Placental epithelial cell (primary cell): ENCODE measurements around the gene ZNF878. TPM values are rescaled to one million over a fixed set of nuclear protein-coding genes. Genes with fewer than 3 reads are reported as not detected.

Experiments used
- small RNA-seq: library from RNA; depleted of rRNA; stranded (forward); fragments of <200 nt; gene quantifications from one replicate; pipeline ENCODE3, GENCODE V24; 2012
- total RNA-seq: library from RNA; depleted of rRNA; stranded (reverse); fragments of >200 nt; gene quantifications from 2 replicates; pipeline ENCODE4 v1.2.3, GENCODE V29; 2012

ZNF878 gene
- 0.98 and 1.2 TPM in 2 replicates for total RNA-seq

DNA sequence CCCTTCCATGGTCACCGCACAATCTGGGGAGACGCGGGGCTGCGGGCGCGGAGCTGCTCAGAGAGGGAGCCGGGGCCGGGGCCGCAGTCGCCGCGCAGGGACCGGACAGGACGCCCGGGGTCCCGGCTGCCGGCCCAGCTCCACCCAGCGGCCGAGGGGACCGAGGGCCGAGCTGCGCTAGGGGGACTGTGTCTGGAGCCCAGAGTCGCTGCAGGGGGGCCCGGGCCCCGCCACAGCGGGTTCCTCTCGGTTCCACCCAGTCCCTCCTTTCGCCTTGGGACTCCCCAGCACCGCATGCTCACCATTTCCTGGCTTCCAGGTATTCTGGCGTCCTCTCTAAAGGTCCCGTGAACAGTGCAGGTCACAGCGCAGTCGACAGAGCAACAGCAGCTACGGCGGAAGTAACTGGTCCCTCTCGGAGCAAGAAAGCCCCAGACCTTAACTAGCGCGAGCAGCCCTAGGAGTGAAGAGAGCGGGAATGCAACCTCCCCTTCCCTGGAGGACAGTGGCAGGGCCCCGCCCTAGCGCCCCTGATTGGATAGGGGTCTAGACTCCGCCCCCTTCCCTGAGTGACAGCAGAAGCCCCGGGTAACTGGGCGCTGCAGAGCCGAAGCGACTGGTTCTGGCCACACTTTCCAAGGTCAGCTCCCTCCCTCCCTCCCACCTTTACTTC lies at the start of gene ZNF878:
Gene ZNF878 (minus strand): TSS at position 465 of the 673 bp plus-strand sequence. CDS start 160 bp downstream, at position 305.

DNA sequence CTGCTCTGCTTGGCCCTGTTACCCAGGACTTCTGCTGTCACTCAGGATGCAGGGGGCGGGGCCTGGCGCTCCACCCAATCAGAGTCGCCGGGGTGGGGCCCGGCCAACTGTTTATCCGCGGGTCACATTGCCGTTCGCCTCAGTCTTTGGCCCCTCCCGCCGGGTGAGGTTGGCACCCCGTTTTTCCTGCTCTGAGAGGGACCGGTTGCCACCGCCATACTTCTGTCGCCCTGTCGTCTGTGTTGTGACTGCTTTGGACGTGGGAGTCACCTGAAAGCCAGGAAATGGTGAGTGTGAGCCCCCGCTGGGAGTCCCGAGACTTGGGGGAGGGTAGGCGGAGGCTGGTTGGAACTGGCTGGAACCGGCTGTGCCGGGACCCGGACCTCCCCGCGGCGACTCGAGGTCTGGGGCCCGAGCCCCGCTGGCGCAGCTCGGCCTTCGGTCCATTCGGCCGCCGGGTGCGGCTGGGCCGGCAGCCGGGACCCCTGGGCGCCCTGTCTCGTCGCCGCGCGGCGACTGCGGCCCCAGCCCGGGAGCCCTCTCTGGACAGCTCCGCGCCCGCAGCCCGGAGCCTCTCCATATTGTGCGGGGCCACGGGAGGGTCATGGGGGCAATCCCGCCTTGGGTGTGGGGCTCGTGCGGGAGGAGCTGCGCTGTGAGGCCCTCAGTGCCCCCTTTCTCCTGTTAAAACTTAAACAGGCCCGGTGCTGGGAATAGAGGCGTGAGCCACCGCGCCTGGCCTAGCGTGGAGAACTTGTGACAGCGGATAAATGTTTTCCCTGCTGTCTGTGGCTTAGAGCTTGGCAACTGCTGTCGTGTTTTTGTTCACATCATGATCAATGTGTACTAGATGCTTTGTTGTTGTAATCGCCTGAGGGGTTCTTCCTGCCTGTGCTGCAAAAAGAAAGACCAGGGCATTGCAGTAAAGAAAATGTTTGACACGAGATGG lies 12.1 kb upstream of the ZNF878 start, which contains the start of gene ZNF844:
Gene ZNF844 (plus strand): TSS at position 142 of the 949 bp plus-strand sequence. CDS start 143 bp downstream, at position 285.

DNA sequence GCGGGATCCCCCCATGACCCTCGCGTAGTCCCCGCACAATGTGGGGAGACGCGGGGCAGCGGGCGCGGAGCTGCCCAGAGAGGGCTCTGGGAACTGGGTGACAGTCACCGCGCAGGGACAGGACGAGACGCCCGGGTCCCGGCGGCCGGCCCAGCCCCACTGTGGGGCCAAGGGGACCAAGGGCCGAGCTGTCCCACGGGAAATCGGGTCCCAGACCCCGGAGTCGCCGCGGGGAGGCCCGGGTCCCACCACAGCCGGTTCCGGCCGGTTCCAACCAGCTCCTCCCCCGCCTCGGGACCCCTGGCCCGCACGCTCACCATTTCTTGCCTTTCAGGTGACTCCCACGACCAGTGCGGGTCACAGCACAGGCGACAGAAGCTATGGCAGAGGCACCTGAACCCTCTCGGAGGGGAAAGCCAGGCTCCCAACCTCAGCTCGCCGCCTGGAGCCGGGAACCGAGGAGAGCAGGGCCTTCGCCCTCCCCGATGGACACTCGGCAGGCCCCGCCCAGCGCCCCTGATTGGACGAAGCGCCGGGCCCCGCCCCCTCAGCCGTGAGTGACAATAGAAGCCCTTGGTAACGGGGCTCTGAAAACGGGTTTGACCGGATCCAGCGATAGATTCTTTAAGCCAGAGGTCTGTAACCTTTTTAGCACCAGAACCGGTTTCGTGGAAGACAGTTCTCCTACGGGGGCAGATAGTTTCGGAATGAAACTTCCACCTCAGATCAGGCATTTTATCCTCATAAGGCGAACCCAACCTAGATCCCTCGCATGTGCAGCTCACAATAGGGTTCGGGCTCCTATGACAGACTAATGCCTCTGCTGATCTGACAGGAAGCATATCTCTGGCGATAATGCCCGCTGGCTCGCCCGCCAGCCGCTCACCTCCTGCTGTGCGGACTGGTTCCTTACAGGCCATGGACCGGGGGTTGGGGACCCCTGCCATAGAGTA lies 17.3 kb downstream of the ZNF878 start, which contains the start of gene ZNF433:
Gene ZNF433 (minus strand): TSS at position 460 of the 953 bp plus-strand sequence. CDS start 140 bp downstream, at position 320.

Small RNA genes within 50 kb of the gene (small RNA-seq; reads per million reads assigned to genes)
- gene RF00019 (not detected), gene RNA5SP464 (not detected), gene RNA5SP465 (not detected), gene RNA5SP466 (not detected)

Other genes with a start within 250 kb of the ZNF878 start
- gene ZNF440, start 238.7 kb downstream of the ZNF878 start, total RNA-seq, result 10.7 and 18.1 TPM in 2 replicates
- gene ZNF439, start 204.2 kb downstream of the ZNF878 start, total RNA-seq, result 14.7 and 17.3 TPM in 2 replicates
- 27.9 and 38.4 TPM in 2 replicates for gene ZNF69, start 165.2 kb downstream of the ZNF878 start, total RNA-seq
- gene ZNF700, start 127.9 kb downstream of the ZNF878 start, total RNA-seq, result 7.6 and 8.2 TPM in 2 replicates
- gene ZNF763, start 87.9 kb downstream of the ZNF878 start, total RNA-seq, result 2.7 and 3.5 TPM in 2 replicates
- 7.4 and 15.7 TPM in 2 replicates for gene ZNF433, start 17.3 kb downstream of the ZNF878 start, total RNA-seq
- gene ZNF844, start 11.8 kb upstream of the ZNF878 start, total RNA-seq, result 5.9 and 10.2 TPM in 2 replicates
- 7.5 and 8.5 TPM in 2 replicates for gene ZNF20, start 87.4 kb upstream of the ZNF878 start, total RNA-seq
- 11.0 and 14.0 TPM in 2 replicates for gene ZNF625, start 103.8 kb upstream of the ZNF878 start, total RNA-seq
- gene ZNF136, start 110.1 kb upstream of the ZNF878 start, total RNA-seq, result 8.2 and 11.0 TPM in 2 replicates
- gene ZNF44, start 241.9 kb upstream of the ZNF878 start, total RNA-seq, result 8.0 and 16.9 TPM in 2 replicates